ENCODE data around the gene ROBO1. TPM values are rescaled to one million over a fixed set of nuclear protein-coding genes. Genes with fewer than 3 reads are reported as not detected.

ROBO1 gene
- total RNA-seq, 2 donors from 2014 or later, result 7.6 to 19.7 TPM

GRCh38 chr3:78994174-78995027 lies 773.4 kb downstream of the ROBO1 start:
- no peak for TF ChIP-seq CTCF (IDR thresholded peaks at IDR 0.05)
- no peak overlapping the region for H3K27ac ChIP-seq
- H3K4me3 ChIP-seq, result no peak overlapping the region
- H3K27me3 ChIP-seq, result no peaks in the 10 kb centered on the region
- H3K36me3 ChIP-seq, result no peaks in the 10 kb centered on the region
- H3K9me3 ChIP-seq, result peaks cover 0 to 31% of the 10 kb centered on the region in 2 donors
- no peak for DNase-seq (ENCODE audit: low spot score)
- no peaks in the 10 kb centered on the region for H3K4me1 ChIP-seq

DNA sequence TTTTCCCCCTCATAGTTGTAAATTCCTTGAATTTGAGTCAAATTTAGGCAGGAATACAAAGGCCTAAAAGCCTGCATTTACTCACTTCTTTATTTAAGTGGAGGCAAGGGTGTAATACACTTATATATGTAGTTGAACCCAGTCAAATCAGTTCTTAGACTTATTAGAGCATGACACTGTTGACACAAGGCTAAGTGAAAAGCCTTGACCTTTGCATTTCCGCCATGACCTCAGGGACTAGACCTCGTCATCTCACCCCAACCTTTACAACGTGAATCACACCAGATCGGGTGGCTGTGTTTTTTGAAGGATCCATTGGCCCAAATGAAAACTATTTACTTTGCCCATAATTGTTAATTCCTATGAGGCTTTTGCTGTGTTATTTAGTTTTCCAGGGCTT lies 774.4 kb downstream of the ROBO1 start:
- no peaks in the 10 kb centered on the region for H3K4me1 ChIP-seq
- no peaks in the 10 kb centered on the region for H3K27me3 ChIP-seq
- no peak for DNase-seq (ENCODE audit: low spot score)
- no peak for TF ChIP-seq CTCF (IDR thresholded peaks at IDR 0.05)
- H3K4me3 ChIP-seq, result no peak overlapping the region
- H3K9me3 ChIP-seq, result peaks cover 0 to 25% of the 10 kb centered on the region in 2 donors
- H3K36me3 ChIP-seq, result no peaks in the 10 kb centered on the region
- no peak overlapping the region for H3K27ac ChIP-seq

GRCh38 chr3:78992830-78993229 lies 775.0 kb downstream of the ROBO1 start:
- H3K27ac ChIP-seq, result no peak overlapping the region
- TF ChIP-seq CTCF (IDR thresholded peaks at IDR 0.05), result no peak
- no peaks in the 10 kb centered on the region for H3K36me3 ChIP-seq
- peaks cover 0 to 25% of the 10 kb centered on the region in 2 donors for H3K9me3 ChIP-seq
- H3K4me1 ChIP-seq, result no peaks in the 10 kb centered on the region
- H3K4me3 ChIP-seq, result no peak overlapping the region
- no peak for DNase-seq (ENCODE audit: low spot score)
- H3K27me3 ChIP-seq, result no peaks in the 10 kb centered on the region

DNA sequence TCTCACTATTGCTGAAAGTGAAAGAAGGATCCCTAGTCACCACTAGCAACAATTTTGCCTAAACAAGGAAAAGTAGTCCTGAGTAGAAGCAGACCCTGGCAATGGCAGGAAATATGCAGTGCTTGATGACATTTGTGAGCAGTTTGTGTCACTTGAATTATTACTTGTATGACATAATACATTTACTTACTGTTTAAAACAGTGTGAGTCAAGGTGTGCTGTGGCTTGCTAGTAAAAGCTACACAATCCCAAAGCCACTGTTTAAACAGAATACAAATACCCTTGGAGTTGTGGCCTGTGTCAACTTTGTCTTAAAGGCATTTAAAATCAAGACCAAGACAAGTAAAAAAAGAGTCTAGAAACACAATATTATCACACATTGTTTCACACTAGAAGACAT lies 775.4 kb downstream of the ROBO1 start:
- Histone ChIP-seq H3K9me3 (peaks cover 0 to 25% of the 10 kb centered on the region in 2 donors), H3K4me1 (no peaks in the 10 kb centered on the region), H3K27me3 (no peaks in the 10 kb centered on the region), H3K27ac (no peak overlapping the region), H3K4me3 (no peak overlapping the region), H3K36me3 (no peaks in the 10 kb centered on the region)
- DNase-seq (ENCODE audit: low spot score), result no peak
- TF ChIP-seq CTCF (IDR thresholded peaks at IDR 0.05), result no peak

DNA sequence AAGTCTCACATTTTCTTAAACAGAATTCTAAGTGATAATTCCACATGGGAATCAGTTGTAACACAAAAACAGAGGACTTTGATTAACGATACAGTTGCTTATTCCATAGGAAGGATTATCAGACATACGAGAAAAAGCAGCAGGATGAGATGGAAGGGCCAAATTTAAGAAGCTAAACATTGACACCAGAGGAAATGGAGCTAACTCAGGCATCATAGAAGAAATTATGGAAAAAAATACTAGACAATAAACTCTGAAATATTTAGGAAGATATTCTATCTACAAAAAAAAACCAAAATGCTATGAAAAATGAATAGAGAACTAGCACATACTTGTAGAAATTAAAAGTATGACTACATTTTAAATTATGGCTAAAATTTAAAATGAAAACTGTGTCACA lies 776.1 kb downstream of the ROBO1 start:
- Histone ChIP-seq H3K9me3 (peaks cover 0 to 25% of the 10 kb centered on the region in 2 donors), H3K4me1 (no peaks in the 10 kb centered on the region), H3K4me3 (no peak overlapping the region), H3K36me3 (no peaks in the 10 kb centered on the region), H3K27ac (no peak overlapping the region), H3K27me3 (no peaks in the 10 kb centered on the region)
- no peak for DNase-seq (ENCODE audit: low spot score)
- TF ChIP-seq CTCF (IDR thresholded peaks at IDR 0.05), result no peak

Measured in right atrium auricular region (tissue), 2 donors.